Measurements from ENCODE around the gene CCDC102B. TPM values are rescaled to one million over a fixed set of nuclear protein-coding genes. Genes with fewer than 3 reads are reported as not detected.

Gene CCDC102B
- total and polyA plus RNA-seq, 2 of the 8 experiments (the other 6 are each of a cell fraction or from before 2014, with no cell fraction given), result 0.80 to 1.1 TPM

DNA sequence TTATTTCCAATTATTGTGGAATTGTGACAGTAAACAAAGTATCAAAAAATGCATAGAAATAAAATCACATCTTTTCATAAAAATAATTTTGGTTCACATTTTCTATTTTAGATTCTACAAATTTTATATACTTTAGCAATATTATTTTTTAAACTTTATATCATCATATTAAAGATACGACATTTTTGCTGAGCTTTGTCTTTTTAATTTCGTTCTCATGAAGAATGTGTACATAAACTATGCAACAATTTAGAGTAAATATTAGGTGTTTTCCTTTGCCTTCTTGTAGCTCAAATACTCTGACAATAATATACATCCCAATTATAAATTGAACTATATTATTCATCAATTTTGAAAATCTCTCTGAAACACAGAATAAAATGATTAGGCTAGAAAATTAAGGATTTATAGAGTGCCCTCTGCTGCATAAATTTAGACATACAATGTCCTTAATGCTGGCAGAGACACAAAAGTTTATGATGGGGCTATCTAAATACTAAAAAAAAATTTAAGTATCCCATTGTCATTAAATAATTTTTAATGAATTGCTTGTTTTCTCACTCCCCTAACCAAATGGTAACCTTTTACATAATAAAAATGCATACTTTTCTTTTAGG lies 45.7 kb downstream of the CCDC102B start:
- CTCF ChIA-PET (ENCODE audit: partially characterized antibody), result no interaction called here
- WGBS, 2 experiments (ENCODE audit: extremely low coverage in 1 of 2, insufficient coverage in 1 of 2, insufficient read length in 1 of 2, insufficient replicate concordance in 2 of 2, low coverage in 1 of 2, low lambda C conversion rate in 2 of 2, missing lambda C conversion rate in 1 of 2), result 98% methylated on average over 2 of the region's 2 CpGs; no CpG with 5 or more reads in 1 of the 2 experiments
- FAIRE-seq, result no peak

More for the DNA sequence above, 45.7 kb downstream of the CCDC102B start:
- H3K36me3 ChIP-seq (ENCODE audit: control insufficient read depth in 2 of 4, insufficient read depth in 4 of 4, low read length in 3 of 4), result no peaks in the 10 kb centered on the region
- H3K4me2 ChIP-seq (ENCODE audit: insufficient read depth in 1 of 2, low read depth in 2 of 2, low read length in 2 of 2), result no peak overlapping the region
- POLR2A ChIA-PET (ENCODE audit: partially characterized antibody), result no interaction called here
- H4K91ac ChIP-seq (replicated peaks; ENCODE audit: insufficient read length, low read length), result no peak overlapping the region
- no peak overlapping the region for H2AFZ ChIP-seq (ENCODE audit: low read length)
- H3K23me2 ChIP-seq (ENCODE audit: low read depth, low read length), result no peaks in the 10 kb centered on the region
- H3K27ac ChIP-seq (ENCODE audit: low read depth, low read length), result no peak overlapping the region
- H4K8ac ChIP-seq (ENCODE audit: extremely low read depth, insufficient read depth, low read length), result no peak overlapping the region
- H3K4me1 ChIP-seq (replicated peaks in 1 of 4; ENCODE audit: control insufficient read depth in 3 of 4, insufficient read depth in 4 of 4, low read length in 3 of 4), result peaks cover 0 to 2% (median 0%) of the 10 kb centered on the region in 4 experiments; a peak in 1 of 7 replicates
- no peaks in the 10 kb centered on the region for H3K79me2 ChIP-seq (ENCODE audit: control insufficient read depth in 1 of 2, insufficient read depth in 2 of 2, low read length in 2 of 2)
- H3K9ac ChIP-seq (replicated peaks in 1 of 4; ENCODE audit: extremely low read depth in 1 of 4, low read depth in 3 of 4, low read length in 3 of 4), result no peak overlapping the region
- H3K56ac ChIP-seq (replicated peaks; ENCODE audit: insufficient read length, low read depth, low read length), result no peak overlapping the region
- no peak overlapping the region for H3K4ac ChIP-seq (replicated peaks; ENCODE audit: insufficient read length, low read depth, low read length)
- H3K27me3 ChIP-seq (replicated peaks in 1 of 4; ENCODE audit: control insufficient read depth in 3 of 4, extremely low read depth in 1 of 4, insufficient read depth in 3 of 4, low read length in 3 of 4), result no peaks in the 10 kb centered on the region
- no peak overlapping the region for H2BK5ac ChIP-seq (ENCODE audit: low read depth, low read length)
- no peak overlapping the region for H4K5ac ChIP-seq (ENCODE audit: insufficient read length, low read depth, low read length)
- no peak overlapping the region for H3K4me3 ChIP-seq (ENCODE audit: extremely low read depth in 1 of 4, insufficient read depth in 2 of 4, low read depth in 3 of 4, low read length in 4 of 4)
- H2BK120ac ChIP-seq (replicated peaks; ENCODE audit: low read depth, low read length), result no peak overlapping the region
- no peak for DNase-seq (ENCODE audit: low read depth in 1 of 2, low spot score in 2 of 2)
- no peak overlapping the region for H2BK20ac ChIP-seq (ENCODE audit: low read length)
- no peak overlapping the region for H2BK15ac ChIP-seq (ENCODE audit: low read length)
- no peaks in the 10 kb centered on the region for H3K79me1 ChIP-seq (ENCODE audit: low read depth, low read length)
- no peak overlapping the region for H3K14ac ChIP-seq (ENCODE audit: insufficient read length)
- H3K18ac ChIP-seq (ENCODE audit: extremely low read depth, low read length), result no peak overlapping the region
- no peaks in the 10 kb centered on the region for H4K20me1 ChIP-seq (replicated peaks in 1 of 2; ENCODE audit: control insufficient read depth in 1 of 2, insufficient read depth in 2 of 2, low read length in 2 of 2)
- no peak overlapping the region for H3K23ac ChIP-seq (ENCODE audit: insufficient read length)
- TF ChIP-seq TAF1 (IDR thresholded peaks at IDR 0.05; ENCODE audit: low read depth, low read length), result no peak
- TF ChIP-seq NANOG (IDR thresholded peaks at IDR 0.05; ENCODE audit: insufficient read depth, low read depth, low read length, poor library complexity, severe bottlenecking), result no peak
- TF ChIP-seq GABPA (IDR thresholded peaks at IDR 0.05; ENCODE audit: borderline replicate concordance, insufficient read depth, low read length), result no peak
- TF ChIP-seq SP4 (IDR thresholded peaks at IDR 0.05; ENCODE audit: low read length), result no peak
- no peak for TF ChIP-seq POLR2AphosphoS5 (IDR thresholded peaks at IDR 0.05; ENCODE audit: low read depth, low read length)
- TF ChIP-seq GTF2F1 (IDR thresholded peaks at IDR 0.05; ENCODE audit: borderline replicate concordance, low read depth, low read length), result no peak
- no peak for TF ChIP-seq RNF2 (IDR thresholded peaks at IDR 0.05; ENCODE audit: borderline replicate concordance, low read depth, low read length, missing control alignments, poor library complexity, severe bottlenecking)
- H3K9me3 ChIP-seq (ENCODE audit: insufficient read depth in 2 of 2, low read depth in 1 of 2, low read length in 1 of 2), result no peaks in the 10 kb centered on the region
- H2BK12ac ChIP-seq (ENCODE audit: low read depth, low read length), result no peak overlapping the region
- no peak overlapping the region for H2AK5ac ChIP-seq (ENCODE audit: low read depth, low read length)
